Measurements from ENCODE around the gene CRB2.

DNA sequence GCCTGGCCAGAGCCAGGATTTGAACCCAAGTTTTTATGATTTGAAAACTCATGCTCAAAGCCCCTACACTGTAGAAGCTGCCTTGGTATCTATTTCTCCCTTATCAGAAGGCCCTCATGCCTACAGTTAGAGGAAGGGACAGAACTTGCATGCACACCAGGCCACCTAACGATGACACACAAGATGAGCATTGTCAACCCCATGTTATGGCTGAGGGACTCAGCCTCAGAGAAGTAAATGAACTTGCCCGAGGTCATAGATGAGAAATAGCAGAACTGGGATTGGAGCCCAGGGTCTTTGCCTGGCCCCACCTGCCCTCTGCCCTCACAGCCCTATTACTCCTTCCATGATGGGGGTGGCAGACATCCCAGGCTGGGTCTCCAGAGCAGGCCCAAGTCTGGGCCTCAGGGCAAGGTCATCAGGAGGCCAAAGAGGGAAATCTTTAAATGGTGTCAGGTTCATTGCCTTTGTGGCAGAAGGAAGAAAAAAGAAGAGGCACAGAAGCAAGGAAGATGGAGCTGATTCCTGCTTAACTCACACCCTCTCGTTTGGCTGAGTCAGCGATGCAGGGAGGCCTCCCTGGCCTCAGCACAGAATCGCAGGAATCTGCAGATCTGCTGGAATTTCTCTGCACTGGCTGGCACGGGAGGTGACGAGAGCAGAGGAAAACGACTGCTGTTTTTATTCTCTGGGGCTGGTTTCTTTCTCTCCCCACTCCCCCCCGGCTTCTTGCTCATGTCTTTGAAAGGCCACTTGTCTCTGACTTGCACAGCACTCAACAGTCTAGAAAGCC, 20.6 kb upstream of the CRB2 start:
- TF ChIP-seq, protein P1, sequence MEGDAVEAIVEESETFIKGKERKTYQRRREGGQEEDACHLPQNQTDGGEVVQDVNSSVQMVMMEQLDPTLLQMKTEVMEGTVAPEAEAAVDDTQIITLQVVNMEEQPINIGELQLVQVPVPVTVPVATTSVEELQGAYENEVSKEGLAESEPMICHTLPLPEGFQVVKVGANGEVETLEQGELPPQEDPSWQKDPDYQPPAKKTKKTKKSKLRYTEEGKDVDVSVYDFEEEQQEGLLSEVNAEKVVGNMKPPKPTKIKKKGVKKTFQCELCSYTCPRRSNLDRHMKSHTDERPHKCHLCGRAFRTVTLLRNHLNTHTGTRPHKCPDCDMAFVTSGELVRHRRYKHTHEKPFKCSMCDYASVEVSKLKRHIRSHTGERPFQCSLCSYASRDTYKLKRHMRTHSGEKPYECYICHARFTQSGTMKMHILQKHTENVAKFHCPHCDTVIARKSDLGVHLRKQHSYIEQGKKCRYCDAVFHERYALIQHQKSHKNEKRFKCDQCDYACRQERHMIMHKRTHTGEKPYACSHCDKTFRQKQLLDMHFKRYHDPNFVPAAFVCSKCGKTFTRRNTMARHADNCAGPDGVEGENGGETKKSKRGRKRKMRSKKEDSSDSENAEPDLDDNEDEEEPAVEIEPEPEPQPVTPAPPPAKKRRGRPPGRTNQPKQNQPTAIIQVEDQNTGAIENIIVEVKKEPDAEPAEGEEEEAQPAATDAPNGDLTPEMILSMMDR (conservative IDR thresholded peaks at IDR 0.05): no peak
- no peak; the same call in 1 of the 2 replicates for TF ChIP-seq ZFX (IDR thresholded peaks at IDR 0.05)

Data from C4-2B (cell line).